ENCODE data around the gene CHMP3.

Gene CHMP3

DNA sequence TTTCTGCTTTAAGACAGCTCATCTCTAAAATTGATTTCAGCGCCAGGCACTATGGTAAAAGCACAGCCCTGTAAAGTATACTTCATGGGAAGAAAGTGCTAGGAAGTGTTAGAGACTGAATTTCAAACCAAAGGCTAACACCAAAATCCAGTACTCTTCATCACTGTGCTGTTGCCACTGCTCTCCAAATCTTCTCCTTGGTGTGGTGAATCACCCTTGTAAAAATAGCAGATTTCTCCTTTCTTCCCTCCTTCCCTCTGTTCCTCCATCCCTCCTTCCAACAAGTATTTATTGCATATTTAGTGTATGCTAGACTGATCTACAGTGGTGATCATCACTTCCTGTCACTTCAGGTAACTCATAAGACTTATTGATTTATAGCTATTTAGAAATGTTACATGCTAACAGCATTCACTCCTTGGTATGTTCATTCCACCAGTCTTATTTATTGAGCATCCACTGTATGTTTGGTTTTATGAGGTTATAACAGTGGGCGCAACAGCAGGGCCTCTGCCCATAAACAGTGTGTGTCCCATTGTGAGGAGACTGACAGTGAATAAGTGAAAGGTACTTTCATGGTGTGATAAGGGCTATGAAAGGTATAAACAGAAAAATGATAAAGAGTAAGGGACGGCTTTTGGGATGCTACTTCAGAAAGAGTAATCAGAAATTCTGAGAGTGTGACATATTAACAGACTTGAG, 102.0 kb downstream of the CHMP3 start:
- DNase-seq = no peak

DNA sequence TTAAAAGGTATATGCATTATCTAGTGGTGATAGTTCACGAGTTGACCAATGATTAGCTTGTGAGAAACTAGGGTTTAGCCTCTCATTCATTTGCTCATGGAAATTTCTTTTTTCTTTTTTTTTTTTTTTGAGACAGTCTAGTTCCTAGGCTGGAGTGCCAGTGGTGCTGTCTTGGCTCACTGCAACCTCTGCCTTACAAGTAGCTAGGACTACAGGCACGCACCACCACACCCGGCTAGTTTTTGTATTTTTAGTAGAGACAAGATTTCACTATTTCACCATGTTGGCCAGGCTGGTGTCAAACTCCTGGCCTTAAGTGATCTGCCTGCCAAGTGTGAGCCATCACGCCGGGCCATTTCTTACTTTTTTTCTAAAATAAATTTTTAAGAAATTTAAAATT, 108.1 kb downstream of the CHMP3 start:
- no peak for DNase-seq

DNA sequence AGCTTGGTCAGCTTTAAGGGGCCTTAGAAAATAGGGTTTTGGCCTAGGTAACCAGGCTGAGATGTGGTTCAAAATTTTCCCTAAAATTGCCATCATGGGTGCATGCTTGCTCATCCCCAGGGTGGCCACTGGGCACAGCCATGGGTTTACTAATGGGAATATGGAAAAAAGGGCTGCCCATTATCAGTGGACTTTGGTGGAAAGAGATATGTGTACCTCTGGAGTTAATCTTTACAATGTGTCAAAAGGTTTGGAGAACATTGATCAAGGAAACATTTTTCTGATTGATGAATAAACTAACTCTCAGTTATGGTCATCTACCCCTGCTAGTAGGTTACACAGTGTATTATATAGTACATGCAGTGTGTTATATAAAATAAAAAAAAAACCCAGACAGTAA, 109.0 kb downstream of the CHMP3 start:
- no peak for DNase-seq

DNA sequence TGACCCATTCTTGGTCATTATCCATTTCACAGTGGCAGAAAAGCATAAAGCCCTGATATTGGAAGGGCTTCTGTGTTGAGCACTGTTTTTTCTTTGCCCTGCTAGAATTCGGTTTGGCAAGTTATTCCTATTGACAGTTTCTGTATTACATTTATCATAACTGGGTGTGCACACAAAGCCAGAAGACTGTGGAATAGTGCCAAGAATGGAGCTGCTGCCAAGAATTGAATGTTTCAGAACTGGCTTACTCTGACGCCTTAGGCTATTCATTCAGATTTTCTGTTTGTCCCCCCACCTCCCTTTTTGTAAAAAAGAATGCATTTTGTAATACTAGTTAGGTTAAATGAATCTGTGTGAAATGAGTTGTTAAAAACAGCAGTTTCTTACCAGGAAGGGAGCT, 109.4 kb downstream of the CHMP3 start:
- DNase-seq = no peak

Measured in activated naive CD4-positive, alpha-beta T cell (primary cell).